H1 (cell line): ENCODE data around the gene COA3. TPM values are rescaled to one million over a fixed set of nuclear protein-coding genes. Genes with fewer than 3 reads are reported as not detected.

ENCODE experiments used
- CTCF ChIA-PET: fragments of 300-600 bp; sonication (Branson Sonifier 250); formaldehyde crosslinking; loops from one replicate; lab custom pipeline; 2021; ENCODE audit not compliant: partially characterized antibody; lab: Charles Lee
- POLR2A ChIA-PET: fragments of 300-600 bp; sonication (Branson Sonifier 250); formaldehyde crosslinking; loops from one replicate; lab custom pipeline; 2021; ENCODE audit warnings: inconsistent platforms; ENCODE audit not compliant: partially characterized antibody; lab: Charles Lee
- DNase-seq, 2 experiments: peaks; one replicate each; pipeline versions ENCODE4 v3.0.0 to v3.0.0-alpha.2; 2010 to 2022; ENCODE audit warnings: low spot score in 2 of 2, low read depth in 1 of 2, mixed read lengths in 1 of 2
- FAIRE-seq: peaks from 2 replicates; lab custom pipeline; 2011; peaks lifted over from hg19 to GRCh38; lab: Jason Lieb, UNC
- H2AFZ ChIP-seq: 2 replicates; pipeline ENCODE4 v1.8.1; 2012; ENCODE audit warnings: low read length, inconsistent platforms
- H2AK5ac ChIP-seq: 2 replicates; pipeline ENCODE4 v1.6.1; 2013; ENCODE audit warnings: low read depth, low read length
- H2BK120ac ChIP-seq: replicated peaks from 2 replicates; pipeline ENCODE3; 2013; ENCODE audit warnings: low read depth, low read length, inconsistent platforms
- H2BK12ac ChIP-seq: 2 replicates; pipeline ENCODE4 v1.6.1; 2013; ENCODE audit warnings: low read depth, low read length
- H2BK15ac ChIP-seq: 2 replicates; pipeline ENCODE4 v1.6.1; 2013; ENCODE audit warnings: low read length
- H2BK20ac ChIP-seq: 2 replicates; pipeline ENCODE4 v1.6.1; 2013; ENCODE audit warnings: low read length
- H2BK5ac ChIP-seq: 2 replicates; pipeline ENCODE4 v1.6.1; 2013; ENCODE audit warnings: low read depth, low read length
- H3K14ac ChIP-seq: 2 replicates; pipeline ENCODE4 v1.6.1; 2013; ENCODE audit warnings: inconsistent platforms; ENCODE audit not compliant: insufficient read length
- H3K18ac ChIP-seq: 2 replicates; pipeline ENCODE4 v1.6.1; 2013; ENCODE audit warnings: low read length; ENCODE audit errors: extremely low read depth
- H3K23ac ChIP-seq: 2 replicates; pipeline ENCODE4 v1.6.1; 2013; ENCODE audit warnings: inconsistent platforms; ENCODE audit not compliant: insufficient read length
- H3K23me2 ChIP-seq: 2 replicates; pipeline ENCODE4 v1.6.1; 2013; ENCODE audit warnings: low read depth, low read length
- H3K27ac ChIP-seq: 2 replicates; pipeline ENCODE4 v1.6.1; 2011; ENCODE audit warnings: low read depth, low read length, inconsistent platforms
- H3K27me3 ChIP-seq, 4 experiments: replicated peaks in 1 of 4; 1 replicate in 1 of 4; 2 replicates in 3 of 4; pipeline versions ENCODE4 v1.6.1 to v1.8.1; 2011 to 2013; ENCODE audit warnings: low read length in 3 of 4, mild to moderate bottlenecking in 3 of 4, inconsistent platforms in 2 of 4, mixed read lengths in 2 of 4, moderate library complexity in 1 of 4; ENCODE audit not compliant: control insufficient read depth in 3 of 4, insufficient read depth in 3 of 4; ENCODE audit errors: extremely low read depth in 1 of 4
- H3K36me3 ChIP-seq, 4 experiments: 2 replicates each; pipeline versions ENCODE4 v1.6.1 to v1.8.1; 2011 to 2013; ENCODE audit warnings: mild to moderate bottlenecking in 4 of 4, low read length in 3 of 4, moderate library complexity in 2 of 4, control low read depth in 1 of 4, inconsistent platforms in 1 of 4; ENCODE audit not compliant: insufficient read depth in 4 of 4, control insufficient read depth in 2 of 4
- H3K4ac ChIP-seq: replicated peaks from 2 replicates; pipeline ENCODE3; 2013; ENCODE audit warnings: low read length, low read depth, mixed read lengths, inconsistent platforms; ENCODE audit not compliant: insufficient read length
- H3K4me1 ChIP-seq, 4 experiments: replicated peaks in 1 of 4; 1 replicate in 1 of 4; 2 replicates in 3 of 4; pipeline versions ENCODE4 v1.6.1 to v1.8.1; 2011 to 2013; ENCODE audit warnings: low read length in 3 of 4, inconsistent platforms in 2 of 4, mixed read lengths in 1 of 4; ENCODE audit not compliant: insufficient read depth in 4 of 4, control insufficient read depth in 3 of 4
- H3K4me2 ChIP-seq, 2 experiments: 2 replicates each; pipeline versions ENCODE4 v1.6.1 to v1.8.1; 2011 to 2013; ENCODE audit warnings: low read depth in 2 of 2, low read length in 2 of 2, control low read depth in 1 of 2, inconsistent platforms in 1 of 2, mild to moderate bottlenecking in 1 of 2; ENCODE audit not compliant: insufficient read depth in 1 of 2
- H3K4me3 ChIP-seq, 4 experiments: fragments of 200-600, 300-600 bp in 1 of 4; sonication (generic), shearing (Covaris generic), sonication (Bioruptor Twin) in 1 of 4; 2 replicates each; pipeline versions ENCODE4 v1.5.1 to v1.8.1; 2011 to 2016; ENCODE audit warnings: low read length in 4 of 4, low read depth in 3 of 4, control low read depth in 2 of 4, inconsistent platforms in 2 of 4, mild to moderate bottlenecking in 2 of 4, mixed read lengths in 1 of 4, moderate library complexity in 1 of 4; ENCODE audit not compliant: insufficient read depth in 2 of 4; ENCODE audit errors: extremely low read depth in 1 of 4
- H3K56ac ChIP-seq: replicated peaks from 2 replicates; pipeline ENCODE3; 2013; ENCODE audit warnings: low read depth, mild to moderate bottlenecking, mixed read lengths, low read length, inconsistent platforms; ENCODE audit not compliant: insufficient read length
- H3K79me1 ChIP-seq: 2 replicates; pipeline ENCODE4 v1.6.1; 2013; ENCODE audit warnings: low read depth, low read length, control low read depth
- H3K79me2 ChIP-seq, 2 experiments: 2 replicates each; pipeline versions ENCODE4 v1.6.1 to v1.8.1; 2012 to 2013; ENCODE audit warnings: low read length in 2 of 2, mild to moderate bottlenecking in 2 of 2, inconsistent platforms in 1 of 2; ENCODE audit not compliant: insufficient read depth in 2 of 2, control insufficient read depth in 1 of 2
- H3K9ac ChIP-seq, 4 experiments: replicated peaks in 1 of 4; 1 replicate in 1 of 4; 2 replicates in 3 of 4; pipeline versions ENCODE4 v1.6.1 to v1.8.1; 2011 to 2013; ENCODE audit warnings: low read depth in 3 of 4, low read length in 3 of 4, control low read depth in 2 of 4, mild to moderate bottlenecking in 2 of 4, moderate library complexity in 2 of 4, inconsistent platforms in 1 of 4; ENCODE audit errors: extremely low read depth in 1 of 4
- H3K9me3 ChIP-seq, 2 experiments: 2 replicates each; pipeline versions ENCODE4 v1.6.1 to v1.8.1; 2012 to 2013; ENCODE audit warnings: mild to moderate bottlenecking in 2 of 2, moderate library complexity in 2 of 2, control low read depth in 1 of 2, inconsistent platforms in 1 of 2, low read depth in 1 of 2, low read length in 1 of 2, mixed read lengths in 1 of 2; ENCODE audit not compliant: insufficient read depth in 2 of 2
- H4K20me1 ChIP-seq, 2 experiments: replicated peaks in 1 of 2; 2 replicates each; pipeline versions ENCODE3 to v1.8.1; 2011 to 2013; ENCODE audit warnings: inconsistent platforms in 2 of 2, low read length in 2 of 2, mild to moderate bottlenecking in 1 of 2; ENCODE audit not compliant: insufficient read depth in 2 of 2, control insufficient read depth in 1 of 2
- H4K5ac ChIP-seq: 2 replicates; pipeline ENCODE4 v1.6.1; 2013; ENCODE audit warnings: low read length, low read depth, mixed read lengths, inconsistent platforms; ENCODE audit not compliant: insufficient read length
- H4K8ac ChIP-seq: 2 replicates; pipeline ENCODE4 v1.8.0; 2013; ENCODE audit warnings: mild to moderate bottlenecking, moderate library complexity, low read length, inconsistent platforms; ENCODE audit not compliant: insufficient read depth; ENCODE audit errors: extremely low read depth
- H4K91ac ChIP-seq: replicated peaks from 2 replicates; pipeline ENCODE3; 2013; ENCODE audit warnings: low read length, mixed read lengths, inconsistent platforms; ENCODE audit not compliant: insufficient read length
- E2F6 ChIP-seq: IDR thresholded peaks from 2 replicates; pipeline ENCODE4 v1.6.1; 2012; ENCODE audit warnings: inconsistent platforms
- SUZ12 ChIP-seq: fragments of 200-600 bp; sonication (generic); IDR thresholded peaks from 2 replicates; pipeline ENCODE4 v1.6.1; 2012; ENCODE audit warnings: mild to moderate bottlenecking, inconsistent platforms, low read length, moderate library complexity, mixed read lengths
- WGBS, 2 experiments: shearing (Covaris generic) in 1 of 2; methylation state at CpG; one replicate each; pipeline versions ENCODE4 v1.1.6 to v1.1.7; 2013 to 2015; ENCODE audit warnings: low lambda C conversion rate in 2 of 2, mixed read lengths in 2 of 2, inconsistent platforms in 1 of 2, low coverage in 1 of 2, missing lambda C conversion rate in 1 of 2; ENCODE audit not compliant: insufficient replicate concordance in 2 of 2, insufficient coverage in 1 of 2, insufficient read length in 1 of 2; ENCODE audit errors: extremely low coverage in 1 of 2, missing lambda C conversion rate in 1 of 2; 5-methylcytosine and 5-hydroxymethylcytosine counted together
- polyA plus RNA-seq, 7 experiments: library from polyadenylated mRNA; depleted of rRNA in 3 of 7; stranded (reverse) in 5 of 7; unstranded in 2 of 7; fragments of >200 nt in 5 of 7; fragments of 200-250 nt in 2 of 7; gene quantifications; 1 replicate in 5 of 7; 2 replicates in 1 of 7; 4 replicates in 1 of 7; pipeline versions ENCODE4 v1.2.1 to v1.2.3, GENCODE V29; 2011 to 2013; ENCODE audit warnings: missing spikeins in 2 of 7, mixed read lengths in 2 of 7
- total RNA-seq: library from RNA; stranded (reverse); fragmentation: NEBNext Ultra II Directional; extraction: Animal tissue kit (Norgen Biotek cat#: 25700); gene quantifications from 2 replicates; pipeline ENCODE4 v1.2.1, GENCODE V29; 2021

The COA3 gene
- total and polyA plus RNA-seq, 2 of the 8 experiments (the other 6 are each of a cell fraction or from before 2014, with no cell fraction given): 68.4 to 143 TPM

- no peak overlapping the region for H2BK15ac ChIP-seq
- no peak overlapping the region for H3K9ac ChIP-seq
- H3K36me3 ChIP-seq: peaks cover 5 to 13% (median 9%) of the 10 kb centered on the region in 4 experiments; a peak in 6 of 8 replicates
- H3K4me2 ChIP-seq: no peak overlapping the region
- no peak overlapping the region for H2BK5ac ChIP-seq
- H3K27ac ChIP-seq: no peak overlapping the region
- H3K4ac ChIP-seq: no peak overlapping the region
- H3K18ac ChIP-seq: no peak overlapping the region
- CTCF ChIA-PET: interaction anchor here (1.5 kb wide), 2 partner anchors 32 to 111 kb away, joined by 3 to 5 read pairs; no protein-coding TSS in a partner anchor
- H2BK12ac ChIP-seq: peak overlapping the region; percentile 50; the same call in 1 of the 2 replicates
- DNase-seq: no peak
- H3K79me2 ChIP-seq: no peaks in the 10 kb centered on the region
- peaks cover 0 to 14% (median 8%) of the 10 kb centered on the region in 4 experiments; a peak in 6 of 7 replicates for H3K4me1 ChIP-seq
- H2AK5ac ChIP-seq: no peak overlapping the region
- TF ChIP-seq SUZ12 (no peak), E2F6 (no peak)
- H2AFZ ChIP-seq: no peak overlapping the region
- no peaks in the 10 kb centered on the region for H3K9me3 ChIP-seq
- H3K27me3 ChIP-seq: peaks cover 6 to 25% (median 19%) of the 10 kb centered on the region in 4 experiments
- peaks cover 11% of the 10 kb centered on the region for H3K23me2 ChIP-seq
- no peak overlapping the region for H3K14ac ChIP-seq
- no peak overlapping the region for H4K91ac ChIP-seq
- H3K23ac ChIP-seq: no peak overlapping the region
- no peak overlapping the region for H3K4me3 ChIP-seq
- no peak overlapping the region for H2BK120ac ChIP-seq
- FAIRE-seq: no peak
- H4K5ac ChIP-seq: no peak overlapping the region
- no peak overlapping the region for H2BK20ac ChIP-seq
- no peak overlapping the region for H4K8ac ChIP-seq
- H3K56ac ChIP-seq: no peak overlapping the region
- 84% methylated on average over 9 of the region's 9 CpGs; no CpG with 5 or more reads in 1 of the 2 experiments for WGBS, 2 experiments
- POLR2A ChIA-PET: interaction anchor here (0.9 to 3.8 kb wide), 4 partner anchors 11 to 104 kb away, joined by 3 to 17 read pairs (median 4); partner anchors contain the start of genes CNTD1 and COA3
- H3K79me1 ChIP-seq: no peaks in the 10 kb centered on the region
- no peaks in the 10 kb centered on the region for H4K20me1 ChIP-seq
Measured at GRCh38 chr17:42783062-42783790, 15.3 kb downstream of the COA3 start.
